GM10266 (cell line): Measurements from ENCODE around the gene FOXL2NB.

ENCODE experiments used
- DNase-seq: peaks from one replicate; pipeline ENCODE4 v3.0.0; 2012; ENCODE audit errors: extremely low spot score
- TF ChIP-seq, protein P1 (sequence below): IDR thresholded peaks from 2 replicates; pipeline ENCODE4 v1.5.1; 2012; ENCODE audit warnings: mild to moderate bottlenecking, low read depth; ENCODE audit not compliant: control insufficient read depth, insufficient read depth; ENCODE audit errors: missing control alignments

Gene FOXL2NB

DNA sequence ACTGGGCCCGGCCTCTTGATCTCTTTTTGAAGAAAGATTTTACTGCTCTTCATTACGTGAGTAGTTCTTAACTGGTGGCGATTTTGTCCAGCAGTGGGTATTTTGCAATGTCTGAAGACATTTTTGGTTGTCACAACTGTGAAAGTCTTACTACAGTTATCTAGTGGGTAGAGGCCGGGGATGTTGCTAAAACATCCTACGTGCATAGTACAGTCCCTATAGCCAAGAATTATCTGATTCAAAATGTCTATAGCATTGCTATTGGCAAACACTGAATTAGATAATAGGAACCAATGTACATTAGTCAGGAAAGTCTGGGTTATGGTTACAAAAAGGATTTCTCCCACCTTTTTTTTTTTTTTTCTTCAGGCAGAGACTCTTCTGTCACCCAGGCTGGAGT is 38.2 kb upstream of the FOXL2NB start:
- DNase-seq, result no peak
- TF ChIP-seq, protein P1, sequence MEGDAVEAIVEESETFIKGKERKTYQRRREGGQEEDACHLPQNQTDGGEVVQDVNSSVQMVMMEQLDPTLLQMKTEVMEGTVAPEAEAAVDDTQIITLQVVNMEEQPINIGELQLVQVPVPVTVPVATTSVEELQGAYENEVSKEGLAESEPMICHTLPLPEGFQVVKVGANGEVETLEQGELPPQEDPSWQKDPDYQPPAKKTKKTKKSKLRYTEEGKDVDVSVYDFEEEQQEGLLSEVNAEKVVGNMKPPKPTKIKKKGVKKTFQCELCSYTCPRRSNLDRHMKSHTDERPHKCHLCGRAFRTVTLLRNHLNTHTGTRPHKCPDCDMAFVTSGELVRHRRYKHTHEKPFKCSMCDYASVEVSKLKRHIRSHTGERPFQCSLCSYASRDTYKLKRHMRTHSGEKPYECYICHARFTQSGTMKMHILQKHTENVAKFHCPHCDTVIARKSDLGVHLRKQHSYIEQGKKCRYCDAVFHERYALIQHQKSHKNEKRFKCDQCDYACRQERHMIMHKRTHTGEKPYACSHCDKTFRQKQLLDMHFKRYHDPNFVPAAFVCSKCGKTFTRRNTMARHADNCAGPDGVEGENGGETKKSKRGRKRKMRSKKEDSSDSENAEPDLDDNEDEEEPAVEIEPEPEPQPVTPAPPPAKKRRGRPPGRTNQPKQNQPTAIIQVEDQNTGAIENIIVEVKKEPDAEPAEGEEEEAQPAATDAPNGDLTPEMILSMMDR, result no peak

DNA sequence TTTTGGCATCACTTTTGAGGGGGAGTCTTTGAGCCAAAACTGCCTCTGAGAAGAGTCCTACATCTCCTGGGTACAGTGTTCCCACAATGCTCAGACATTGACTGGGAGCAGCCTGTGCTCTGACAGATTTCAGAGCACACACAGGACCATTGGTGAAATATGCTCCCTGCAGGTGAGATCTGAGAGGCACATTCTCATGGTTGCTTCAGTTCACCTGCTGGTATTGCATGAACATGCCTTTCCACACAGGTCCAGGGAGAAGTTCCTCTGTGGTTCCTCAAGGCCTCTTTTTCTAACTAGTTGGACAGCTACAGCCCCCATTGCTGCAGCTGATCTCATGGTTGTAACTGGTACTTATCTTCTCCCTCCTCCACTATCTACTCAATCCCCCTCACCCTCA is 37.1 kb upstream of the FOXL2NB start:
- TF ChIP-seq, protein P1, result no peak
- DNase-seq, result no peak

DNA sequence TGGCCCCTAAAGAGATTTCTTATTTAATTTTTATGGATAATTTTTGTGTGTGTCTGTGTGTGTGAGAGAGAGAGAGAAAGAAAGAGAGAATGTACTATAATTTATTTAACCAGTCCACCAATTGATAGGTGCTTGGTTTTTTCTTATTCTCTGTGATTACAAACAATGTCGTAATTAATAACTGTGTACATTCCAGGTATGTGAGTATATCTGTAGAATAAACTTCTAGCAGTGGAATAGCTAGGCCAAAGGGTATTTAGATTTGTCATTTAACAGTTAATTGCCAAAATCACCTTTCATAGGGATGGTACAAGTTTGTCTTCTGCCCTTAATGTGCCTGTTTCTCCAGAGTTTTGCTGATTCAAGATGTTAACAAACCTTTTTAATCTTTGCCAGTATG is 35.4 kb upstream of the FOXL2NB start:
- DNase-seq, result no peak
- TF ChIP-seq, protein P1, result no peak

DNA sequence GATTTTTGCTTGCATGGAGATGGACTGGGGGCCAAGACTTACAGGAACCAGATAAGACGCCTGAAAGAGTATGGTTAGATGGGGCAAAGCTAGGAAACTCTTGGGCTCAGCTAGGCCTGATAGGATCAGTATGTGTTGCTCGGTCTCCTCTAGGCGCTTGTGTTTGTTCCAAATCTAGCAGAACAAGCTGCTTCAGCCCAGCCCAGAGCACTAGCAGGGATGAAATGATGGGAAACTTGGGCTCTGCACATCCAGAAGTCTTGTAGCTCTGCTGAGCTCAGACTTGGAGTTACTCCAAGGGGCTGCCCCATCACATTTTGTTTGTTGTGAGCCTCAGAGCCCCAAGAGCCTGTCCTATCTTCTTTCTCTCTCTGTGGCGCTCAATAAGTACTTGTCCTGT is 34.8 kb upstream of the FOXL2NB start:
- TF ChIP-seq, protein P1, result no peak

DNA sequence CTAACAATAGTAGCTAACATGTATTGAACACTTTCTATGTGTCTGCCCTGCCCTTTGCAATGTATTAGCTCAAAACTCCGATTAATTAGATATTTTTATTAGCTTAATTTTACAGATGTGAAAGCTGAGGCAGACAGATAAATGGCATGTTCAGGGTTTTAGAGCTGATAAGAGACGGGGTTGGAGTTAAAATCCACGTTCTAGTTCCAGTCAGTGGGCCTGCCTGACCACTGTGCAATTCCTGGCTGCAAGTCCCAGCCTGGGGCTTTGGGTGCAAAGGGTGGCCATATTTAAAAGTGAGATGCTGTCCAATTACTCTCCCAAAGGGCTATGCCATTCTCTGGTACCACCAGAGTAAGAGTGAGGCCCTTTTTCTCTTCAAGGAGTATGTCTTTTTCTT is 33.3 kb upstream of the FOXL2NB start:
- DNase-seq, result no peak
- TF ChIP-seq, protein P1, result no peak

More for the DNA sequence above, 34.8 kb upstream of the FOXL2NB start:
- DNase-seq, result no peak

DNA sequence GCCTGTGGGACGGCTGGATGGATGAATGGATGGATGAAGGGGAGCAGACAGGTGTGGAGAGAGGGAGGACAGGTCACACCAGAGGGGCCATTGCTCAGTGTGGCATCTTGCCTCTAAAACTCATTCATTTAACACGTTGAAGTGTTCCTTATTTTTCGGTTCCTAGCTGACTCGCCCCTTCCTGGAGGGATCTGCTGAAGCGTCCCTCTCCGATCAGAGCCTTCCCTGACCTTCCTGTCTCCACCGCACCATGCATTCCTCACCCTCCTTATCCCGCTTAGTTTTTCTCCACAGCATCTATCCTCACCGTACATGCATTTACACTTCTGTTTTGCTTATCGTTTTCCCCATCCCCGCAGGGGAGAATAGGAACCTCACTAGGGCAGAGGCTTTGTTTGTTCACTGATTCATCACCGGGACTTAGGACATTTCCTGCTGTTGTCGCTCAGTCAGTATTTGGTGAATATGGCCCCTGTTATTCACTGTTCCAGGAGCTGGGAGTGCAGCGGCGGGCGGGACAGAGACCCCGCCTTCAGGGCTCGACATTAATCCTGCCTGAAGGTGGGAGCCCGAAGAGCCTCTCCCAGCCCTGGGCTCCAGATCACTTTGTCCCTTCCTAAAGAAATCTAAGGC is 32.0 kb upstream of the FOXL2NB start:
- no peak for DNase-seq

DNA sequence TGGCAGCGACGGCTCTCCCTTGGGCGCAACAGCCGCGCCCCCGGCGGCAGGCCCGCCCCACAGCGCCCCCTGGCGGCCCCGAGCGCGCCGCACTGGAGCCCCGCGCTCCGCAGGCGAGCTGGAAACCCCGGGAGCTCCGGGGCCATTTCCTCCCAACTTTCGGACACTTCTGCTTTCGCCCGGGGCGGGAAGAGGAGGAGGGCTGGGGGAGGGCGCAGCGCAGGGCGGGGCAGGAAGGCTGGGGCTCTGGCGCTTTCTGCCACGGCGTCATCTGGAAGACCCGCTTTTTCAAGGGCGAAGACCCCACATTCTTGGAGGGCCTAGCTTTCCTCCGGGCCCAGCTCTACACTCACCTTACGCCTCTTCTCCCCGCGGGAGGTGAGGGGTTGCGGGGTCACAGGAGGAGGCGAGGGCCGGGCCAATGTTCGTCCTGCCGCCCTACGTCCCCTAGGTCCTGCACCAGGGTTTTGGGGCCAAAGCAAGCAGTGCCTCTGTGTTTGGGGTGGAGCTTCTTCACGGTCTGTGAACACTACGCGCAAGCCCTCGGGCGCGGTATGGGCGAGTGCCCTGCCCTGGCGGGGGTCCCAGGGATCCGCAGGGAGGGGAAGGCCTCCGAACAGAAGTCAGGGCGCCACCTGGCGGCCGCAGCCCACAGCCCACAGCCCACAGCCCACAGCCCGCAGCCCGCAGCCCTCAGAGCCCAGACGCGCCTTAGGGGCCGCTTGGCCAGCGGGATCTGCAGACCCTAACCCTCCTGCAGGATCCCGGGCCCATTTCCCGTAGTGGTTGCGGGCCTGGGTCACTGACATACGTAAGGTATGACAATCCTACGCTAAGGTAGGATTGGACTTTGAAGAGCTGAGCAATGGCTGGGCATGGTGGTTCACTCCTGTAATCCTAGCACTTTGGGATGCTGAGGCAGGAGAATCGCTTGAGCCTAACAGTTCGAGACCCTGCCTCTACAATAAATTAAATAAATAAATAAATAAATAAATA is 31.2 kb upstream of the FOXL2NB start:
- peak; percentile 90 for DNase-seq
- TF ChIP-seq, protein P1, result peak; percentile 96

More for the DNA sequence above, 32.0 kb upstream of the FOXL2NB start:
- TF ChIP-seq, protein P1, result no peak
